GM12872 (cell line): ENCODE data around the gene CCDC177.

Experiments used
- TF ChIP-seq, protein P1 (sequence below): IDR thresholded peaks from 3 replicates; pipeline ENCODE4 v1.5.1; 2011; ENCODE audit warnings: low read depth, mild to moderate bottlenecking, low read length, moderate library complexity; ENCODE audit not compliant: insufficient read depth

The CCDC177 gene

DNA sequence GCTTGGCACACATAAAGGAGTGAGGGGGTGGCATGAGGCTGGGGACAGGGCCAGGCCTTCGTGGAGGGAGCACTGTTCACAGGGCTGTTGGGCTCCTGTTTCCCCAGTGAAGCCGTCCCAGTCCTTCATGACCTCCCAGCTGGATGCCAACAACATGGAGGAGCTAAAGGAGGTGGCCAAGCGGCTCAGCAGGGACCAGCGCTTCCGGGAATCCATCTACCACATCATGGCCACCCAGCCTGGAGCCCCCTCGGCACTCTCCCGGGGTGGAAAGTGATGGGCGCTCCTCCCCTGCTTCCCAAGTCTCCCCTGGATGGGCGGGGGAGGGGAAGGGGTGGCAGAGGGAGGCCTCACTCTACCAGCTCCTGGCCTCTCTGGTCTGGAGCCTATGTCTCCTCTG lies 46.5 kb downstream of the CCDC177 start:
- TF ChIP-seq, protein P1, sequence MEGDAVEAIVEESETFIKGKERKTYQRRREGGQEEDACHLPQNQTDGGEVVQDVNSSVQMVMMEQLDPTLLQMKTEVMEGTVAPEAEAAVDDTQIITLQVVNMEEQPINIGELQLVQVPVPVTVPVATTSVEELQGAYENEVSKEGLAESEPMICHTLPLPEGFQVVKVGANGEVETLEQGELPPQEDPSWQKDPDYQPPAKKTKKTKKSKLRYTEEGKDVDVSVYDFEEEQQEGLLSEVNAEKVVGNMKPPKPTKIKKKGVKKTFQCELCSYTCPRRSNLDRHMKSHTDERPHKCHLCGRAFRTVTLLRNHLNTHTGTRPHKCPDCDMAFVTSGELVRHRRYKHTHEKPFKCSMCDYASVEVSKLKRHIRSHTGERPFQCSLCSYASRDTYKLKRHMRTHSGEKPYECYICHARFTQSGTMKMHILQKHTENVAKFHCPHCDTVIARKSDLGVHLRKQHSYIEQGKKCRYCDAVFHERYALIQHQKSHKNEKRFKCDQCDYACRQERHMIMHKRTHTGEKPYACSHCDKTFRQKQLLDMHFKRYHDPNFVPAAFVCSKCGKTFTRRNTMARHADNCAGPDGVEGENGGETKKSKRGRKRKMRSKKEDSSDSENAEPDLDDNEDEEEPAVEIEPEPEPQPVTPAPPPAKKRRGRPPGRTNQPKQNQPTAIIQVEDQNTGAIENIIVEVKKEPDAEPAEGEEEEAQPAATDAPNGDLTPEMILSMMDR = no peak

DNA sequence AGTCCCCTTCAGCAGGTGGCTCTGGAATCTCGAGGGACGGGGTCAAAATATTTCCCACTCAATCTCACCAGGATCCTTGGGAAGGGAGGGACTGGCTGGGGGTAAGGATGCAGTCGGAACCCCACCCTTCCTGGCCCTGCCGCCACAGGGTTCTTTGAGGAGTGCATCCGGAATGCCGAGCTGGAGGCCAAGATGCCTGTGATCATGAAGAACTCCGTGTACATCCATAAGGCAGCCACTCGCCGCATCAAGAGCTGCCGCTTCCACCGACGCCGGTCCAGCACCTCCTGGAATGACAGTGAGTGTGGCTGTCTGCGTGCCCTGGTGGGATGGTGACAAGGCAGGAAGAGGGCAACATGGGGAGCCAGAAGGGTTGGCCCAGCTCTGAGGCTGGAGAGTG lies 47.0 kb downstream of the CCDC177 start:
- TF ChIP-seq, protein P1 = no peak

DNA sequence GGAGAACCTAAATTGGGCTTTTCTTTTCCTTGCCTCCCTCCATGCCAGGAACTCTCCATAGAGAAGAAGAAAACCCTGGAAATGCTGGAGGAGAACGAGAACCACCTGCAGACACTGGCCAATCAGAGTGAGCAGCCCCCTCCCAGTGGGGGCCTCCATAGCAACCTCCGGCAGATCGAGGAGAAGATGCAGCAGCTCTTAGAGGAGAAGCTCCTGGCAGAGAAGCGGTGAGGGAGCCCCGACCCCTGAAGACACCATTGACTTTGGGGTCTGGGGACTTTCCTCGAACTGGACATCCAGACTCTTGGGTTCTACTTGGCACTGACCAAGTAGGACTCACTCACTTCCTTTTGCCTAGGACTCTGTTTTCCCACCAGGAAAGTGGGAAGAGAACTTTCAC lies 48.8 kb downstream of the CCDC177 start:
- TF ChIP-seq, protein P1 = no peak

DNA sequence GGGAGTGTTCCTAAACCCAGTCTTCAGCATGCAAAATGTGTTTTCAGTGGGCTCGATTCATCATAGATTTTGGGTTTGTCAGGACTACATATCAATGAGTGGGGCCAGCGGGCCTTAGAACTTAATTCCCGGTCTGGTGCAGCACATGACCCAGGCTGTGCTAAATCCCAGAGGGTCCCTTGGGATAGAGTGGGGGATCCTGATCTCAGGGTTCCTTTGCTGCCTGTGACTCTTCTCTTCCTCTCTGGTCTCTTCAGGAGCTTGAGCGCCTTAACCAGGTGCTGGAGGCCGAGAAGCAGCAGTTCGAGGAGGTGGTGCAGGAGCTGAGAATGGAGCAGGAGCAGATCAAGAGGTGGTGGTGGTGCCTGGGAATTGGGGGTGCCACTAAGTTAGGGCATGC lies 52.6 kb downstream of the CCDC177 start:
- TF ChIP-seq, protein P1 = no peak
